HepG2 (cell line): ENCODE results near the gene CRLF2. TPM values are rescaled to one million over a fixed set of nuclear protein-coding genes. Genes with fewer than 3 reads are reported as not detected.

Source experiments
- ATM ChIP-seq: fragments of 450-650 bp; IDR thresholded peaks from 2 replicates; pipeline ENCODE4 v1.7.1; 2017; ENCODE audit warnings: mild to moderate bottlenecking, borderline replicate concordance
- GTF3A ChIP-seq: sonication (generic); formaldehyde crosslinking; conservative IDR thresholded peaks from 2 replicates; pipeline ENCODE4 v1.4.0; 2020; ENCODE audit warnings: mild to moderate bottlenecking, missing genetic modification reagents
- HES4 ChIP-seq: sonication (generic); formaldehyde crosslinking; IDR thresholded peaks from 2 replicates; pipeline ENCODE4 v1.9.0; 2021; ENCODE audit warnings: mild to moderate bottlenecking, missing genetic modification reagents, borderline replicate concordance
- HOXA3 ChIP-seq: sonication (generic); formaldehyde crosslinking; IDR thresholded peaks from 2 replicates; pipeline ENCODE4 v1.5.0; 2020; ENCODE audit warnings: missing genetic modification reagents
- JUND ChIP-seq: sonication (generic); formaldehyde crosslinking; IDR thresholded peaks from 2 replicates; pipeline ENCODE4 v1.8.0; 2022; ENCODE audit warnings: mild to moderate bottlenecking, missing genetic modification reagents
- NFE2 ChIP-seq: sonication (generic); formaldehyde crosslinking; IDR thresholded peaks from 2 replicates; pipeline ENCODE4 v1.4.0; 2020; ENCODE audit warnings: missing genetic modification reagents
- NR2C2 ChIP-seq: sonication (generic); formaldehyde crosslinking; IDR thresholded peaks from 2 replicates; pipeline ENCODE4 v1.4.0; 2020; ENCODE audit warnings: missing genetic modification reagents, mild to moderate bottlenecking, moderate library complexity, borderline replicate concordance
- RARA ChIP-seq: IDR thresholded peaks from 2 replicates; pipeline ENCODE4 v1.6.1; 2016; ENCODE audit warnings: missing genetic modification reagents, missing compliant biosample characterization
- SRSF9 ChIP-seq: fragments of 200-400 bp; formaldehyde crosslinking; IDR thresholded peaks from 2 replicates; pipeline ENCODE4 v1.6.1; 2018; ENCODE audit warnings: borderline replicate concordance, mild to moderate bottlenecking, low read depth, low read length; ENCODE audit not compliant: insufficient read depth, poor library complexity, severe bottlenecking
- XRCC5 ChIP-seq: fragments of 200-400 bp; formaldehyde crosslinking; optimal IDR thresholded peaks from 2 replicates; pipeline ENCODE3; 2017; ENCODE audit warnings: mild to moderate bottlenecking, low read length
- YY1 ChIP-seq: IDR thresholded peaks from 2 replicates; pipeline ENCODE4 v1.6.1; 2011; ENCODE audit warnings: low read length, low read depth, moderate library complexity, mild to moderate bottlenecking; ENCODE audit not compliant: insufficient read depth, insufficient replicate concordance
- ZNF136 ChIP-seq: sonication (generic); formaldehyde crosslinking; IDR thresholded peaks from 2 replicates; pipeline ENCODE4 v1.8.1; 2022; ENCODE audit warnings: low read depth, mild to moderate bottlenecking, moderate library complexity, missing genetic modification reagents
- ZNF263 ChIP-seq: sonication (generic); formaldehyde crosslinking; IDR thresholded peaks from 2 replicates; pipeline ENCODE4 v1.4.0; 2020; ENCODE audit warnings: missing genetic modification reagents
- ZNF644 ChIP-seq: IDR thresholded peaks from 2 replicates; pipeline ENCODE4 v1.6.1; 2016; ENCODE audit warnings: low read depth
- ZSCAN21 ChIP-seq: sonication (generic); formaldehyde crosslinking; IDR thresholded peaks from 2 replicates; pipeline ENCODE4 v1.8.0; 2022; ENCODE audit warnings: mild to moderate bottlenecking, missing genetic modification reagents, moderate library complexity, borderline replicate concordance
- ZSCAN25 ChIP-seq: sonication (generic); formaldehyde crosslinking; IDR thresholded peaks from 2 replicates; pipeline ENCODE4 v1.8.0; 2022; ENCODE audit warnings: mild to moderate bottlenecking, missing genetic modification reagents
- polyA plus RNA-seq, 8 experiments: library from polyadenylated mRNA; depleted of rRNA in 3 of 8; stranded (reverse) in 7 of 8; unstranded in 1 of 8; fragments of >200 nt; fragmentation: Illumina TruSeq in 4 of 8; extraction: Trizol in 4 of 8; gene quantifications; 2 replicates each; pipeline versions ENCODE4 v1.2.1 to v1.2.3, GENCODE V29; 2011 to 2016; ENCODE audit warnings: low read depth in 4 of 8, missing spikeins in 1 of 8, mixed read lengths in 1 of 8; ENCODE audit not compliant: insufficient read depth in 1 of 8
- total RNA-seq, 5 experiments: library from RNA; depleted of rRNA; stranded (reverse); fragments of >200 nt; fragmentation: Illumina TruSeq; extraction: Trizol; gene quantifications; 2 replicates each; pipeline ENCODE4 v1.2.3, GENCODE V29; 2016; ENCODE audit warnings: low read depth in 1 of 5
- TF ChIP-seq, protein P1 (sequence below): IDR thresholded peaks from 2 replicates; pipeline ENCODE4 v1.6.1; 2016; ENCODE audit warnings: low read depth, missing genetic modification reagents, missing compliant biosample characterization
- TF ChIP-seq, protein P2 (sequence below): sonication (generic); formaldehyde crosslinking; IDR thresholded peaks from 2 replicates; pipeline ENCODE4 v1.8.1; 2023; ENCODE audit warnings: mild to moderate bottlenecking, moderate library complexity, missing genetic modification reagents
- TF ChIP-seq, protein P3 (sequence below): sonication (generic); formaldehyde crosslinking; IDR thresholded peaks from 2 replicates; pipeline ENCODE4 v1.4.0; 2020; ENCODE audit warnings: missing genetic modification reagents; ENCODE audit errors: not compliant biosample characterization
- TF ChIP-seq, protein P4 (sequence below): sonication (generic); IDR thresholded peaks from 2 replicates; pipeline ENCODE4 v1.6.1; 2016; ENCODE audit warnings: low read depth, borderline replicate concordance
- TF ChIP-seq, protein P5 (sequence below): sonication (generic); formaldehyde crosslinking; IDR thresholded peaks from 2 replicates; pipeline ENCODE4 v1.4.0; 2020; ENCODE audit warnings: missing genetic modification reagents

CRLF2 gene
- total and polyA plus RNA-seq, 2 of the 13 experiments (the other 11 are each of a cell fraction or from before 2014, with no cell fraction given), result not detected

DNA sequence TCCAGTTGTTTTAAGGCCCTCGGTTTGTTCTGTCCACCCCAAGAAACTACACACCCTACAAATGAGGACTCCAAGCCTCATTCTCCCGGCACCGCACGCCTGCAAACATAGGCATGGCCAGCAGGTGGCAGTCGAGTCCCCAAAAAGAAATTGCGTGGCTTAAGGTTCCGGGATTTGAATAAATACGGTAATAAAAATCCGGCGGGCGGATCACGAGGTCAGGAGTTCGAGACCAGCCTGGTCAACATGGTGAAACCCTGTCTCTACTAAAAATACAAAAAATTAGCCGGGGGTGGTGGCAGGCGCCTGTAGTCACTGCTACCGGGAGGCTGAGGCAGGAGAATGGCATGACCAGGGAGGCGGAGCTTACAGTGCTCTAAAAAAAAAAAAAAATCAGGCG is 34.4 kb upstream of the CRLF2 start (continued):
- TF ChIP-seq, protein P1, sequence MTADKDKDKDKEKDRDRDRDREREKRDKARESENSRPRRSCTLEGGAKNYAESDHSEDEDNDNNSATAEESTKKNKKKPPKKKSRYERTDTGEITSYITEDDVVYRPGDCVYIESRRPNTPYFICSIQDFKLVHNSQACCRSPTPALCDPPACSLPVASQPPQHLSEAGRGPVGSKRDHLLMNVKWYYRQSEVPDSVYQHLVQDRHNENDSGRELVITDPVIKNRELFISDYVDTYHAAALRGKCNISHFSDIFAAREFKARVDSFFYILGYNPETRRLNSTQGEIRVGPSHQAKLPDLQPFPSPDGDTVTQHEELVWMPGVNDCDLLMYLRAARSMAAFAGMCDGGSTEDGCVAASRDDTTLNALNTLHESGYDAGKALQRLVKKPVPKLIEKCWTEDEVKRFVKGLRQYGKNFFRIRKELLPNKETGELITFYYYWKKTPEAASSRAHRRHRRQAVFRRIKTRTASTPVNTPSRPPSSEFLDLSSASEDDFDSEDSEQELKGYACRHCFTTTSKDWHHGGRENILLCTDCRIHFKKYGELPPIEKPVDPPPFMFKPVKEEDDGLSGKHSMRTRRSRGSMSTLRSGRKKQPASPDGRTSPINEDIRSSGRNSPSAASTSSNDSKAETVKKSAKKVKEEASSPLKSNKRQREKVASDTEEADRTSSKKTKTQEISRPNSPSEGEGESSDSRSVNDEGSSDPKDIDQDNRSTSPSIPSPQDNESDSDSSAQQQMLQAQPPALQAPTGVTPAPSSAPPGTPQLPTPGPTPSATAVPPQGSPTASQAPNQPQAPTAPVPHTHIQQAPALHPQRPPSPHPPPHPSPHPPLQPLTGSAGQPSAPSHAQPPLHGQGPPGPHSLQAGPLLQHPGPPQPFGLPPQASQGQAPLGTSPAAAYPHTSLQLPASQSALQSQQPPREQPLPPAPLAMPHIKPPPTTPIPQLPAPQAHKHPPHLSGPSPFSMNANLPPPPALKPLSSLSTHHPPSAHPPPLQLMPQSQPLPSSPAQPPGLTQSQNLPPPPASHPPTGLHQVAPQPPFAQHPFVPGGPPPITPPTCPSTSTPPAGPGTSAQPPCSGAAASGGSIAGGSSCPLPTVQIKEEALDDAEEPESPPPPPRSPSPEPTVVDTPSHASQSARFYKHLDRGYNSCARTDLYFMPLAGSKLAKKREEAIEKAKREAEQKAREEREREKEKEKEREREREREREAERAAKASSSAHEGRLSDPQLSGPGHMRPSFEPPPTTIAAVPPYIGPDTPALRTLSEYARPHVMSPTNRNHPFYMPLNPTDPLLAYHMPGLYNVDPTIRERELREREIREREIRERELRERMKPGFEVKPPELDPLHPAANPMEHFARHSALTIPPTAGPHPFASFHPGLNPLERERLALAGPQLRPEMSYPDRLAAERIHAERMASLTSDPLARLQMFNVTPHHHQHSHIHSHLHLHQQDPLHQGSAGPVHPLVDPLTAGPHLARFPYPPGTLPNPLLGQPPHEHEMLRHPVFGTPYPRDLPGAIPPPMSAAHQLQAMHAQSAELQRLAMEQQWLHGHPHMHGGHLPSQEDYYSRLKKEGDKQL (CRISPR knock-in tag), result no peak
- TF ChIP-seq ZNF644 (CRISPR knock-in tag), result no peak
- no peak for TF ChIP-seq HES4 (CRISPR knock-in tag)
- TF ChIP-seq GTF3A (CRISPR knock-in tag), result no peak
- TF ChIP-seq HOXA3, result 0 out of 2 replicates have a peak, but pooled peaks have one; percentile 17
- no peak for TF ChIP-seq ZSCAN21
- TF ChIP-seq NR2C2 (CRISPR knock-in tag), result no peak
- TF ChIP-seq, protein P2, sequence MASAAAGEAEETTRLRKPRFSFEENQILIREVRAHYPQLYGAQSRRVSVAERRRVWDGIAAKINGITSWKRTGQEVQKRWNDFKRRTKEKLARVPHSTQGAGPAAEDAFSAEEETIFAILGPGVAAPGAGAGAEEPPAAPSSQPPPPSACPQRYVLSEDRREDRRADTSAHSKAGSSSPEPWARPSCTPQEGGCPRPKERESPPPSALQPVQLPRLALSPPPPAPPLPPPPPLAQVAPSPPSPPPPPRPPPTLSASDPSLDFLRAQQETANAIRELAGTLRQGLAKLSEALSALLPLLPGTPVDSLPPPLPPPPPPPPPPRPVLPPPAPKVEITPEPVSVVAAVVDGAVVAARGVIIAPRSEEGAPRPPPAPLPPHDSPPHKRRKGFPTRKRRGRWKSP (CRISPR knock-in tag), result no peak
- TF ChIP-seq, protein P3, sequence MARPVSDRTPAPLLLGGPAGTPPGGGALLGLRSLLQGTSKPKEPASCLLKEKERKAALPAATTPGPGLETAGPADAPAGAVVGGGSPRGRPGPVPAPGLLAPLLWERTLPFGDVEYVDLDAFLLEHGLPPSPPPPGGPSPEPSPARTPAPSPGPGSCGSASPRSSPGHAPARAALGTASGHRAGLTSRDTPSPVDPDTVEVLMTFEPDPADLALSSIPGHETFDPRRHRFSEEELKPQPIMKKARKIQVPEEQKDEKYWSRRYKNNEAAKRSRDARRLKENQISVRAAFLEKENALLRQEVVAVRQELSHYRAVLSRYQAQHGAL (CRISPR knock-in tag), result no peak
- no peak for TF ChIP-seq ZNF136 (CRISPR knock-in tag)
- no peak for TF ChIP-seq RARA (CRISPR knock-in tag)
- TF ChIP-seq YY1, result peak; percentile 31
- TF ChIP-seq JUND (CRISPR knock-in tag), result no peak
- no peak for TF ChIP-seq ATM
- TF ChIP-seq, protein P4, sequence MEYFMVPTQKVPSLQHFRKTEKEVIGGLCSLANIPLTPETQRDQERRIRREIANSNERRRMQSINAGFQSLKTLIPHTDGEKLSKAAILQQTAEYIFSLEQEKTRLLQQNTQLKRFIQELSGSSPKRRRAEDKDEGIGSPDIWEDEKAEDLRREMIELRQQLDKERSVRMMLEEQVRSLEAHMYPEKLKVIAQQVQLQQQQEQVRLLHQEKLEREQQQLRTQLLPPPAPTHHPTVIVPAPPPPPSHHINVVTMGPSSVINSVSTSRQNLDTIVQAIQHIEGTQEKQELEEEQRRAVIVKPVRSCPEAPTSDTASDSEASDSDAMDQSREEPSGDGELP, result no peak
- TF ChIP-seq, protein P5, sequence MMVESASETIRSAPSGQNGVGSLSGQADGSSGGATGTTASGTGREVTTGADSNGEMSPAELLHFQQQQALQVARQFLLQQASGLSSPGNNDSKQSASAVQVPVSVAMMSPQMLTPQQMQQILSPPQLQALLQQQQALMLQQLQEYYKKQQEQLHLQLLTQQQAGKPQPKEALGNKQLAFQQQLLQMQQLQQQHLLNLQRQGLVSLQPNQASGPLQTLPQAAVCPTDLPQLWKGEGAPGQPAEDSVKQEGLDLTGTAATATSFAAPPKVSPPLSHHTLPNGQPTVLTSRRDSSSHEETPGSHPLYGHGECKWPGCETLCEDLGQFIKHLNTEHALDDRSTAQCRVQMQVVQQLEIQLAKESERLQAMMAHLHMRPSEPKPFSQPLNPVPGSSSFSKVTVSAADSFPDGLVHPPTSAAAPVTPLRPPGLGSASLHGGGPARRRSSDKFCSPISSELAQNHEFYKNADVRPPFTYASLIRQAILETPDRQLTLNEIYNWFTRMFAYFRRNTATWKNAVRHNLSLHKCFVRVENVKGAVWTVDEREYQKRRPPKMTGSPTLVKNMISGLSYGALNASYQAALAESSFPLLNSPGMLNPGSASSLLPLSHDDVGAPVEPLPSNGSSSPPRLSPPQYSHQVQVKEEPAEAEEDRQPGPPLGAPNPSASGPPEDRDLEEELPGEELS, result 0 out of 2 replicates have a peak, but pooled peaks have one; percentile 12
- no peak for TF ChIP-seq NFE2 (CRISPR knock-in tag)
- TF ChIP-seq SRSF9, result no peak
- peak; percentile 75 for TF ChIP-seq XRCC5
- TF ChIP-seq ZSCAN25 (CRISPR knock-in tag), result no peak
- 0 out of 2 replicates have a peak, but pooled peaks have one; percentile 37 for TF ChIP-seq ZNF263 (CRISPR knock-in tag)
